ENCODE measurements around the gene ETF1.
"Not testable (repeated sequence)": the region's sequence is repeated elsewhere in the genome, so short reads cannot be mapped to it uniquely, and the experiment has no call there.

The ETF1 gene

DNA sequence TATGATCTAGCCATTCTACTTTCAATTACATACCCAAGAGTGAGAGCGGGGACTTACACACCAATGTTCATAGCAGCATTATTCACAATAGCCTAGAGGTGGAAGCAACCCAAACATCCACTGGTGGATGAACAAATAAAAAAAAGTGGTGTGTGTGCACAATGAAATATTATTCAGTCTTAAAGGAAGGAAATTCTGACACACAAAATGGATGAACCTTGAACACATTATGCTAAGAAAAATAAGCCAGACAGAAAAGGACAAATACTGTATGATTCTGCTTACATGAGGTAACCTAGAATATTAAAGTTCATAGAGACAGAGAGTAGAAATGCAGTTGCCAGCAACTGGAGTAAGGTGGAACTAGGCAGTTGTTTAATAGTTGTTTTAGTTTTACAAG, 22.1 kb downstream of the ETF1 start:
- ChIA-PET CTCF (interaction anchor here (0.7 to 1.6 kb wide), 5 partner anchors 9 to 21 kb away, joined by 3 to 5 read pairs (median 3); no protein-coding TSS in a partner anchor), POLR2A (interaction anchor here (0.7 kb wide), 1 partner anchor 31 kb away, joined by 3 read pairs; no protein-coding TSS in a partner anchor)
- Histone ChIP-seq H3K27ac (ENCODE audit: insufficient read depth in 1 of 2, low read depth in 1 of 2, low read length in 2 of 2, poor library complexity in 1 of 2, severe bottlenecking in 2 of 2) (no peak overlapping the region), H3K4me1 (ENCODE audit: control extremely low read depth in 1 of 4, control insufficient read depth in 4 of 4, insufficient read depth in 4 of 4, low read length in 3 of 4) (no peaks in the 10 kb centered on the region), H3K4me3 (ENCODE audit: control insufficient read depth in 1 of 7, extremely low read depth in 1 of 7, insufficient read depth in 4 of 7, low read depth in 2 of 7, low read length in 6 of 7) (no peak overlapping the region), H3K9me3 (ENCODE audit: control extremely low read depth in 1 of 5, control insufficient read depth in 4 of 5, insufficient read depth in 2 of 5, low read depth in 1 of 5, low read length in 4 of 5) (no peaks in the 10 kb centered on the region), H3K27me3 (replicated peaks in 2 of 5; ENCODE audit: control insufficient read depth in 4 of 5, insufficient read depth in 5 of 5, low read length in 4 of 5) (no peaks in the 10 kb centered on the region), H3K36me3 (ENCODE audit: control insufficient read depth in 4 of 4, insufficient read depth in 4 of 4, low read length in 3 of 4) (peaks cover 12 to 36% (median 19%) of the 10 kb centered on the region in 4 experiments)
- no peak for DNase-seq
- WGBS (ENCODE audit: insufficient coverage): no CpG with 5 or more reads among the region's 1 CpG

- no peaks in the 10 kb centered on the region for H3K4me1 ChIP-seq (ENCODE audit: control extremely low read depth in 1 of 4, control insufficient read depth in 4 of 4, insufficient read depth in 4 of 4, low read length in 3 of 4)
- 94% methylated on average over 3 of the region's 4 CpGs for whole genome bisulfite sequencing (ENCODE audit: insufficient coverage)
- no peak for DNase-seq
- no peak overlapping the region for H3K4me3 ChIP-seq (ENCODE audit: control insufficient read depth in 1 of 7, extremely low read depth in 1 of 7, insufficient read depth in 4 of 7, low read depth in 2 of 7, low read length in 6 of 7)
- H3K27ac ChIP-seq (ENCODE audit: insufficient read depth in 1 of 2, low read depth in 1 of 2, low read length in 2 of 2, poor library complexity in 1 of 2, severe bottlenecking in 2 of 2): no peak overlapping the region
- no peaks in the 10 kb centered on the region for H3K9me3 ChIP-seq (ENCODE audit: control extremely low read depth in 1 of 5, control insufficient read depth in 4 of 5, insufficient read depth in 2 of 5, low read depth in 1 of 5, low read length in 4 of 5)
- ChIA-PET POLR2A (no interaction called here), CTCF (interaction anchor here (1.5 kb wide), 1 partner anchor 10 kb away, joined by 3 read pairs; no protein-coding TSS in a partner anchor)
- peaks cover 23 to 62% (median 44%) of the 10 kb centered on the region in 4 experiments for H3K36me3 ChIP-seq (ENCODE audit: control insufficient read depth in 4 of 4, insufficient read depth in 4 of 4, low read length in 3 of 4)
- H3K27me3 ChIP-seq (replicated peaks in 2 of 5; ENCODE audit: control insufficient read depth in 4 of 5, insufficient read depth in 5 of 5, low read length in 4 of 5): no peaks in the 10 kb centered on the region
Observed at GRCh38 chr5:138517437-138517836, 25.6 kb downstream of the ETF1 start.

GRCh38 chr5:138515556-138516245, 27.3 kb downstream of the ETF1 start:
- DNase-seq: no peak
- Histone ChIP-seq H3K36me3 (ENCODE audit: control insufficient read depth in 4 of 4, insufficient read depth in 4 of 4, low read length in 3 of 4) (peaks cover 23 to 77% (median 52%) of the 10 kb centered on the region in 4 experiments), H3K27me3 (replicated peaks in 2 of 5; ENCODE audit: control insufficient read depth in 4 of 5, insufficient read depth in 5 of 5, low read length in 4 of 5) (no peaks in the 10 kb centered on the region), H3K4me1 (ENCODE audit: control extremely low read depth in 1 of 4, control insufficient read depth in 4 of 4, insufficient read depth in 4 of 4, low read length in 3 of 4) (no peaks in the 10 kb centered on the region), H3K9me3 (ENCODE audit: control extremely low read depth in 1 of 5, control insufficient read depth in 4 of 5, insufficient read depth in 2 of 5, low read depth in 1 of 5, low read length in 4 of 5) (no peaks in the 10 kb centered on the region), H3K4me3 (ENCODE audit: control insufficient read depth in 1 of 7, extremely low read depth in 1 of 7, insufficient read depth in 4 of 7, low read depth in 2 of 7, low read length in 6 of 7) (no peak overlapping the region), H3K27ac (ENCODE audit: insufficient read depth in 1 of 2, low read depth in 1 of 2, low read length in 2 of 2, poor library complexity in 1 of 2, severe bottlenecking in 2 of 2) (no peak overlapping the region)
- ChIA-PET CTCF (interaction anchor here (1.1 to 7.4 kb wide), 4 partner anchors 11 to 67 kb away, joined by 3 to 52 read pairs (median 8); no protein-coding TSS in a partner anchor), POLR2A (no interaction called here)
- WGBS (ENCODE audit: insufficient coverage): no CpG with 5 or more reads among the region's 3 CpGs

DNA sequence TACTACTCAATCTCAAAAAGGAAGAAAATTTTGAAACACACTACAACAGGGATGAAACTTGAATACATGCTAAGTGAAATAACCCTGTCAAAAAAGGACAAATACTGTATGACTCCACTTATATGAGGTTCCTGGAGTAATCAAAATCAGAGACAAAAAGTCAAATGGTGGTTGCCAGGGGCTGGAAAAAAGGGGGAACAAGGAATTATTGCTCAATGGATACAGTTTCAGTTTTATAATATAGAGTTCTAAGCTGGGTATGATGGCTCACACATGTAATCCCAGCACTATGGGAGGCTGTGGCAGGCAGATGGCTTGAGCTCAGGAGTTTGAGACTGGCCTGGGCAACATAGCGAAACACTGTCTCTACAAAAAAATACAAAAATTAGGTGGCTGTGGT, 29.0 kb downstream of the ETF1 start:
- peaks cover 26 to 88% (median 61%) of the 10 kb centered on the region in 4 experiments for H3K36me3 ChIP-seq (ENCODE audit: control insufficient read depth in 4 of 4, insufficient read depth in 4 of 4, low read length in 3 of 4)
- ChIA-PET CTCF (interaction anchor here (1.7 to 7.4 kb wide), 2 partner anchors 12 to 34 kb away, joined by 6 to 52 read pairs; no protein-coding TSS in a partner anchor), POLR2A (no interaction called here)
- no peak overlapping the region for H3K27ac ChIP-seq (ENCODE audit: insufficient read depth in 1 of 2, low read depth in 1 of 2, low read length in 2 of 2, poor library complexity in 1 of 2, severe bottlenecking in 2 of 2)
- no peaks in the 10 kb centered on the region for H3K4me1 ChIP-seq (ENCODE audit: control extremely low read depth in 1 of 4, control insufficient read depth in 4 of 4, insufficient read depth in 4 of 4, low read length in 3 of 4)
- H3K27me3 ChIP-seq (replicated peaks in 2 of 5; ENCODE audit: control insufficient read depth in 4 of 5, insufficient read depth in 5 of 5, low read length in 4 of 5): no peaks in the 10 kb centered on the region
- no peak for DNase-seq
- H3K4me3 ChIP-seq (ENCODE audit: control insufficient read depth in 1 of 7, extremely low read depth in 1 of 7, insufficient read depth in 4 of 7, low read depth in 2 of 7, low read length in 6 of 7): no peak overlapping the region
- no peaks in the 10 kb centered on the region for H3K9me3 ChIP-seq (ENCODE audit: control extremely low read depth in 1 of 5, control insufficient read depth in 4 of 5, insufficient read depth in 2 of 5, low read depth in 1 of 5, low read length in 4 of 5)
- WGBS (ENCODE audit: insufficient coverage): 80% methylated on average over 1 of the region's 1 CpG

DNA sequence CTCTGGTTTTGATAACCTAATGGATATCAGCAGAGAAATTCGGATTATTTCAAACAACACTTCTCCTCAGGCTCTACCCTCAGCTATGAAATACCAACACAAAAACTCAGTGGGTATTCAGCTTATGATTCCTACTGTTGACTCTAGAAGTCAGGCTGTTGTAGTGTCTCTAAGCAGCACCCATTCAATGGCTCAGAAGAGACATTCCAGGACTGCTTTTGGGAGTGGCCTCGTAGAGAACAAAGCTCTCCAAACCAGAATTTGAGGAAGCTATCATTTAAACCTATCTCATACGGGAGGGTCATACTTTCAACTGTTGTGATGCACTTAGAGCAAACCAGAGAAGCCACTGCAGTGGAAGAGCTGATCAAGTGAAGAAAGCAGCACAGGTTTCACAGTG, 34.1 kb downstream of the ETF1 start:
- POLR2A ChIA-PET: interaction anchor here (1.0 kb wide), 1 partner anchor 9 kb away, joined by 3 read pairs; no protein-coding TSS in a partner anchor
- H3K4me1 ChIP-seq (ENCODE audit: control extremely low read depth in 1 of 4, control insufficient read depth in 4 of 4, insufficient read depth in 4 of 4, low read length in 3 of 4): no peaks in the 10 kb centered on the region
- CTCF ChIA-PET: interaction anchor here (0.8 to 1.6 kb wide), 7 partner anchors 10 to 59 kb away, joined by 3 to 12 read pairs (median 4); no protein-coding TSS in a partner anchor
- no peaks in the 10 kb centered on the region for H3K9me3 ChIP-seq (ENCODE audit: control extremely low read depth in 1 of 5, control insufficient read depth in 4 of 5, insufficient read depth in 2 of 5, low read depth in 1 of 5, low read length in 4 of 5)
- no peak overlapping the region for H3K27ac ChIP-seq (ENCODE audit: insufficient read depth in 1 of 2, low read depth in 1 of 2, low read length in 2 of 2, poor library complexity in 1 of 2, severe bottlenecking in 2 of 2)
- no peaks in the 10 kb centered on the region for H3K27me3 ChIP-seq (replicated peaks in 2 of 5; ENCODE audit: control insufficient read depth in 4 of 5, insufficient read depth in 5 of 5, low read length in 4 of 5)
- whole genome bisulfite sequencing (ENCODE audit: insufficient coverage): 95% methylated on average over 2 of the region's 3 CpGs
- peaks cover 18 to 64% (median 48%) of the 10 kb centered on the region in 4 experiments for H3K36me3 ChIP-seq (ENCODE audit: control insufficient read depth in 4 of 4, insufficient read depth in 4 of 4, low read length in 3 of 4)
- H3K4me3 ChIP-seq (ENCODE audit: control insufficient read depth in 1 of 7, extremely low read depth in 1 of 7, insufficient read depth in 4 of 7, low read depth in 2 of 7, low read length in 6 of 7): no peak overlapping the region
- no peak for DNase-seq

DNA sequence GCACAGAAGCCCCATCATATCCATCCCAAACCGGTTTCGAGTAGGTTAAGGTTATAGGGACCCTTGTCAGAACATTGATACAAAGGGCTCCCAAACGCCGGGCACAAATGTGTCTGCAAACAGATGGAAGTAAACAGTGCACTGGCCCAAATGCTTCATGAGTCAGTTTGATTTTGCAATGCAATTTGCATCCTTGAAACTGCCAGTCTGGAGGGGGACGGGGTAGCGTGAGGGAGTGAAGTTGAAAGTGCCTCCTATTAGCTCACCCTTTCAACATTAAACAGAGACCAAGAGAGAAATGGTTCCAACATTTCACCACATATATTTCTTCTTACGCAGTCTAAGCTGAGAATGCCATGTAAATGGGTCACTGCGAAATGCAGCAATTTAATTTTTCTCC, 35.6 kb downstream of the ETF1 start:
- 100% methylated on average over 3 of the region's 8 CpGs for WGBS (ENCODE audit: insufficient coverage)

More for the DNA sequence above, 35.6 kb downstream of the ETF1 start:
- not testable (repeated sequence) for H3K4me3 ChIP-seq (ENCODE audit: control insufficient read depth in 1 of 7, extremely low read depth in 1 of 7, insufficient read depth in 4 of 7, low read depth in 2 of 7, low read length in 6 of 7); H3K27me3 ChIP-seq (replicated peaks in 2 of 5; ENCODE audit: control insufficient read depth in 4 of 5, insufficient read depth in 5 of 5, low read length in 4 of 5); H3K9me3 ChIP-seq (ENCODE audit: control extremely low read depth in 1 of 5, control insufficient read depth in 4 of 5, insufficient read depth in 2 of 5, low read depth in 1 of 5, low read length in 4 of 5); H3K4me1 ChIP-seq (ENCODE audit: control extremely low read depth in 1 of 4, control insufficient read depth in 4 of 4, insufficient read depth in 4 of 4, low read length in 3 of 4); H3K27ac ChIP-seq (ENCODE audit: insufficient read depth in 1 of 2, low read depth in 1 of 2, low read length in 2 of 2, poor library complexity in 1 of 2, severe bottlenecking in 2 of 2); DNase-seq
- peaks cover 10 to 51% (median 37%) of the 10 kb centered on the region in 4 experiments for H3K36me3 ChIP-seq (ENCODE audit: control insufficient read depth in 4 of 4, insufficient read depth in 4 of 4, low read length in 3 of 4)
- ChIA-PET POLR2A (interaction anchor here (0.6 kb wide), 1 partner anchor 41 kb away, joined by 3 read pairs; no protein-coding TSS in a partner anchor), CTCF (interaction anchor here (1.0 to 1.9 kb wide), 3 partner anchors 50 to 62 kb away, joined by 3 to 19 read pairs (median 5); no protein-coding TSS in a partner anchor)

Measured in common myeloid progenitor, CD34-positive (primary cell).